Vagina (tissue), 2 donors: ENCODE results near the gene SLC1A2.

Experiments used
- POLR2A ChIP-seq, 2 donors: fragments of 450-650 bp; IDR thresholded peaks; one replicate each; pipeline ENCODE4 v1.6.1; 2017; ENCODE audit warnings: antibody characterized with exemption in 2 of 2, mild to moderate bottlenecking in 2 of 2, moderate library complexity in 2 of 2
- POLR2AphosphoS5 ChIP-seq, 2 donors: sonication (generic); formaldehyde crosslinking; IDR thresholded peaks; one replicate each; pipeline ENCODE4 v1.9.0; 2017; ENCODE audit warnings: antibody characterized with exemption in 2 of 2, mild to moderate bottlenecking in 2 of 2, low read depth in 1 of 2; ENCODE audit not compliant: insufficient read depth in 1 of 2
- TF ChIP-seq, protein P1 (sequence below), 3 experiments: fragments of 450-650 bp in 2 of 3; fragments of 200-600 bp in 1 of 3; sonication (generic) in 1 of 3; IDR thresholded peaks; one replicate each; pipeline ENCODE4 v1.5.1; 2017 to 2019; ENCODE audit warnings: antibody characterized with exemption in 3 of 3, mild to moderate bottlenecking in 2 of 3, moderate library complexity in 2 of 3

GRCh38 chr11:35242412-35243242 lies 176.7 kb downstream of the SLC1A2 start:
- no peak for TF ChIP-seq POLR2A (IDR thresholded peaks at IDR 0.05)
- TF ChIP-seq, protein P1, sequence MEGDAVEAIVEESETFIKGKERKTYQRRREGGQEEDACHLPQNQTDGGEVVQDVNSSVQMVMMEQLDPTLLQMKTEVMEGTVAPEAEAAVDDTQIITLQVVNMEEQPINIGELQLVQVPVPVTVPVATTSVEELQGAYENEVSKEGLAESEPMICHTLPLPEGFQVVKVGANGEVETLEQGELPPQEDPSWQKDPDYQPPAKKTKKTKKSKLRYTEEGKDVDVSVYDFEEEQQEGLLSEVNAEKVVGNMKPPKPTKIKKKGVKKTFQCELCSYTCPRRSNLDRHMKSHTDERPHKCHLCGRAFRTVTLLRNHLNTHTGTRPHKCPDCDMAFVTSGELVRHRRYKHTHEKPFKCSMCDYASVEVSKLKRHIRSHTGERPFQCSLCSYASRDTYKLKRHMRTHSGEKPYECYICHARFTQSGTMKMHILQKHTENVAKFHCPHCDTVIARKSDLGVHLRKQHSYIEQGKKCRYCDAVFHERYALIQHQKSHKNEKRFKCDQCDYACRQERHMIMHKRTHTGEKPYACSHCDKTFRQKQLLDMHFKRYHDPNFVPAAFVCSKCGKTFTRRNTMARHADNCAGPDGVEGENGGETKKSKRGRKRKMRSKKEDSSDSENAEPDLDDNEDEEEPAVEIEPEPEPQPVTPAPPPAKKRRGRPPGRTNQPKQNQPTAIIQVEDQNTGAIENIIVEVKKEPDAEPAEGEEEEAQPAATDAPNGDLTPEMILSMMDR (IDR thresholded peaks at IDR 0.05) = no peak
- no peak for TF ChIP-seq POLR2AphosphoS5 (IDR thresholded peaks at IDR 0.05; ENCODE audit: insufficient read depth in 1 of 2, low read depth in 1 of 2)
